HepG2 (cell line): ENCODE measurements around the gene GTF2H3. TPM values are rescaled to one million over a fixed set of nuclear protein-coding genes. Genes with fewer than 3 reads are reported as not detected.

Source experiments
- ATAC-seq: fragments of 200-7000 bp; cut with Tn5 transposase; 3 replicates; pipeline ENCODE4 v1.9.1; 2020; ENCODE audit warnings: mild to moderate bottlenecking, moderate library complexity
- BruUV-seq: library from RNA; stranded (reverse); fragments of 400-500 nt; replicated peaks from 2 replicates; lab custom pipeline; 2021; lab: Mats Ljungman, UMichigan
- CTCF ChIA-PET: fragments of 300-600 bp; formaldehyde crosslinking; extraction: SDS; loops from one replicate; lab custom pipeline; 2021; ENCODE audit warnings: low total read pairs, inconsistent platforms, low intra/inter-chr PET ratio; lab: Yijun Ruan, JAX
- POLR2A ChIA-PET: fragments of 350-600 bp; sonication (Branson Sonifier 250); formaldehyde crosslinking; loops from one replicate; lab custom pipeline; 2020; ENCODE audit warnings: antibody characterized with exemption, inconsistent platforms; lab: Yijun Ruan, JAX
- DNase-seq: peaks from one replicate; pipeline ENCODE4 v3.0.0-alpha.2; 2015; ENCODE audit warnings: low spot score
- FAIRE-seq: peaks from 3 replicates; lab custom pipeline; 2011; peaks lifted over from hg19 to GRCh38; lab: Jason Lieb, UNC
- H2AFZ ChIP-seq: one replicate; pipeline ENCODE4 v1.6.1; 2011; ENCODE audit warnings: low read length, inconsistent platforms
- H3K27ac ChIP-seq: fragments of 300-600 bp; 3 replicates; pipeline ENCODE4 v1.8.0; 2011; ENCODE audit warnings: mixed run types, mild to moderate bottlenecking, mixed read lengths, low read length, inconsistent platforms; ENCODE audit not compliant: insufficient read depth; ENCODE audit errors: extremely low read length
- H3K27me3 ChIP-seq, 2 experiments: fragments of 200-600 bp in 1 of 2; 2 replicates in 1 of 2; 3 replicates in 1 of 2; pipeline versions ENCODE4 v1.6.0 to v1.8.0; 2011; ENCODE audit warnings: low read length in 2 of 2, mild to moderate bottlenecking in 2 of 2, moderate library complexity in 2 of 2, inconsistent platforms in 1 of 2; ENCODE audit not compliant: insufficient read depth in 2 of 2, control insufficient read depth in 1 of 2
- H3K36me3 ChIP-seq, 2 experiments: fragments of 200-600 bp in 1 of 2; replicated peaks in 1 of 2; 2 replicates in 1 of 2; 3 replicates in 1 of 2; pipeline versions ENCODE4 v1.5.1 to v1.8.0; 2011; ENCODE audit warnings: low read length in 2 of 2, inconsistent platforms in 1 of 2; ENCODE audit not compliant: insufficient read depth in 2 of 2, control insufficient read depth in 1 of 2
- H3K4me1 ChIP-seq: 2 replicates; pipeline ENCODE4 v1.5.1; 2012; ENCODE audit warnings: low read length, inconsistent platforms; ENCODE audit not compliant: insufficient read depth
- H3K4me2 ChIP-seq: 2 replicates; pipeline ENCODE4 v1.6.0; 2011; ENCODE audit warnings: low read depth, low read length, inconsistent platforms
- H3K4me3 ChIP-seq, 3 experiments: fragments of 200-600 bp in 1 of 3; sonication (generic), shearing (Covaris generic) in 1 of 3; replicated peaks in 1 of 3; 2 replicates each; pipeline ENCODE4 v1.5.1; 2011 to 2016; ENCODE audit warnings: low read length in 3 of 3, inconsistent platforms in 2 of 3, low read depth in 2 of 3, mild to moderate bottlenecking in 2 of 3, control low read depth in 1 of 3, mixed read lengths in 1 of 3; ENCODE audit not compliant: insufficient read depth in 1 of 3
- H3K79me2 ChIP-seq: one replicate; pipeline ENCODE4 v1.6.1; 2011; ENCODE audit warnings: low read length, inconsistent platforms; ENCODE audit not compliant: insufficient read depth
- H3K9ac ChIP-seq: 2 replicates; pipeline ENCODE4 v1.6.0; 2011; ENCODE audit warnings: mild to moderate bottlenecking, low read depth, low read length, inconsistent platforms; ENCODE audit not compliant: insufficient read depth
- H3K9me3 ChIP-seq: 2 replicates; pipeline ENCODE4 v1.5.1; 2012; ENCODE audit warnings: mild to moderate bottlenecking, low read length
- H4K20me1 ChIP-seq: 2 replicates; pipeline ENCODE4 v1.6.0; 2011; ENCODE audit warnings: inconsistent platforms, mild to moderate bottlenecking, low read length, moderate library complexity; ENCODE audit not compliant: insufficient read depth
- ARNT ChIP-seq: fragments of 450-650 bp; IDR thresholded peaks from 2 replicates; pipeline ENCODE4 v1.6.1; 2017
- ARNTL ChIP-seq: sonication (generic); formaldehyde crosslinking; IDR thresholded peaks from 2 replicates; pipeline ENCODE4 v1.4.0; 2020; ENCODE audit warnings: mild to moderate bottlenecking, missing genetic modification reagents
- KLF9 ChIP-seq: IDR thresholded peaks from 2 replicates; pipeline ENCODE4 v1.6.1; 2016; ENCODE audit warnings: low read depth
- MED13 ChIP-seq: sonication (generic); formaldehyde crosslinking; IDR thresholded peaks from 2 replicates; pipeline ENCODE4 v1.5.0; 2020; ENCODE audit warnings: missing genetic modification reagents
- SAP130 ChIP-seq: IDR thresholded peaks from 2 replicates; pipeline ENCODE4 v1.6.1; 2016; ENCODE audit warnings: low read depth
- SP140L ChIP-seq: sonication (generic); formaldehyde crosslinking; IDR thresholded peaks from 2 replicates; pipeline ENCODE4 v1.4.0; 2020; ENCODE audit warnings: missing genetic modification reagents, borderline replicate concordance
- U2AF1 ChIP-seq: fragments of 200-400 bp; formaldehyde crosslinking; optimal IDR thresholded peaks from 2 replicates; pipeline ENCODE3; 2017; ENCODE audit warnings: mild to moderate bottlenecking, low read depth, low read length
- ZNF121 ChIP-seq: sonication (generic); formaldehyde crosslinking; IDR thresholded peaks from 2 replicates; pipeline ENCODE4 v1.5.0; 2020; ENCODE audit warnings: mild to moderate bottlenecking, missing genetic modification reagents
- ZNF251 ChIP-seq: sonication (generic); formaldehyde crosslinking; IDR thresholded peaks from 2 replicates; pipeline ENCODE4 v1.9.0; 2021; ENCODE audit warnings: mild to moderate bottlenecking, missing genetic modification reagents
- ZNF33B ChIP-seq: sonication (generic); formaldehyde crosslinking; IDR thresholded peaks from 2 replicates; pipeline ENCODE4 v1.5.1; 2020; ENCODE audit warnings: mild to moderate bottlenecking, missing genetic modification reagents
- ZNF367 ChIP-seq: sonication (generic); formaldehyde crosslinking; IDR thresholded peaks from 2 replicates; pipeline ENCODE4 v1.4.0; 2020; ENCODE audit warnings: missing genetic modification reagents, borderline replicate concordance
- ZNF773 ChIP-seq: sonication (generic); formaldehyde crosslinking; IDR thresholded peaks from 2 replicates; pipeline ENCODE4 v1.4.0; 2020; ENCODE audit warnings: missing genetic modification reagents, borderline replicate concordance
- ZNF776 ChIP-seq: sonication (generic); formaldehyde crosslinking; IDR thresholded peaks from 2 replicates; pipeline ENCODE4 v1.4.0; 2020; ENCODE audit warnings: mild to moderate bottlenecking, missing genetic modification reagents
- WGBS: methylation state at CpG from one replicate; pipeline ENCODE4 v1.1.6; 2017; ENCODE audit warnings: low lambda C conversion rate; 5-methylcytosine and 5-hydroxymethylcytosine counted together
- in situ Hi-C: cut with HindIII; loops from 2 replicates; pipeline ENCODE4 v1.10.0; 2017; ENCODE audit warnings: low pct_unique_long_range_greater_than_20kb; ENCODE audit not compliant: extremely low pct_ligation_motif_present
- intact Hi-C: fragments of 100-400 bp; cut with micrococcal nuclease; formaldehyde crosslinking; loops from one replicate; pipeline ENCODE4 v1.10.0; 2022; ENCODE audit not compliant: unreplicated experiment
- polyA plus RNA-seq, 8 experiments: library from polyadenylated mRNA; depleted of rRNA in 3 of 8; stranded (reverse) in 7 of 8; unstranded in 1 of 8; fragments of >200 nt; fragmentation: Illumina TruSeq in 4 of 8; extraction: Trizol in 4 of 8; gene quantifications; 2 replicates each; pipeline versions ENCODE4 v1.2.1 to v1.2.3, GENCODE V29; 2011 to 2016; ENCODE audit warnings: low read depth in 4 of 8, missing spikeins in 1 of 8, mixed read lengths in 1 of 8; ENCODE audit not compliant: insufficient read depth in 1 of 8
- total RNA-seq, 5 experiments: library from RNA; depleted of rRNA; stranded (reverse); fragments of >200 nt; fragmentation: Illumina TruSeq; extraction: Trizol; gene quantifications; 2 replicates each; pipeline ENCODE4 v1.2.3, GENCODE V29; 2016; ENCODE audit warnings: low read depth in 1 of 5
- TF ChIP-seq, protein P1 (sequence below): sonication (generic); formaldehyde crosslinking; IDR thresholded peaks from 2 replicates; pipeline ENCODE4 v1.5.1; 2020; ENCODE audit warnings: mild to moderate bottlenecking, missing genetic modification reagents, moderate library complexity
- TF ChIP-seq, protein P2 (sequence below): sonication (generic); formaldehyde crosslinking; IDR thresholded peaks from 2 replicates; pipeline ENCODE4 v1.4.0; 2020; ENCODE audit warnings: missing genetic modification reagents, mild to moderate bottlenecking, borderline replicate concordance
- TF ChIP-seq, protein P3 (sequence below): sonication (generic); formaldehyde crosslinking; IDR thresholded peaks from 2 replicates; pipeline ENCODE4 v1.5.1; 2020; ENCODE audit warnings: missing genetic modification reagents, mild to moderate bottlenecking, borderline replicate concordance
- TF ChIP-seq, protein P4 (sequence below): IDR thresholded peaks from 2 replicates; pipeline ENCODE4 v1.6.1; 2016; ENCODE audit warnings: low read depth, borderline replicate concordance
- TF ChIP-seq, protein P5 (sequence below): sonication (generic); formaldehyde crosslinking; IDR thresholded peaks from 2 replicates; pipeline ENCODE4 v1.9.0; 2022; ENCODE audit warnings: low read depth, missing genetic modification reagents

GTF2H3 gene
- total and polyA plus RNA-seq, 2 of the 13 experiments (the other 11 are each of a cell fraction or from before 2014, with no cell fraction given): 35.8 to 58.8 TPM

DNA sequence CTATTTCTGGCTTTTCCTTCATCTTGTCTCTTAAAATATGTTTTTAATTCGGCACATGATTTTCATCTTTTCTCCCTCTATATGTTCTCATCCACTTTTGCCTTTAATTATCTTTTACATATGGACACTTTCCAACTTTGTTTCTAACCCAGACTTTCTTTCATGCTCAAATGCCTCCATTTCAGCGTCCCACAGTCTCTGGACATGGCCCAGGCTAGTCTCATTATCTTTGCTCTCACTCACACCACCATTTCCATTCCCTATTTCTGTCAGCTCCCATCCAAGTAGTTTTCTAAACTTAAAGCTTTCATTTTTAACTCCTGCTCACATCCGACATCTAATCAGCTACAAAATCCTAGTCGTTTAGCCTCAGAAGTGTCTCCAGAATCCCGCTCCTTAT, 14.8 kb downstream of the GTF2H3 start:
- H3K9me3 ChIP-seq: no peaks in the 10 kb centered on the region
- FAIRE-seq: no peak
- CTCF ChIA-PET: no interaction called here
- TF ChIP-seq, protein P1, sequence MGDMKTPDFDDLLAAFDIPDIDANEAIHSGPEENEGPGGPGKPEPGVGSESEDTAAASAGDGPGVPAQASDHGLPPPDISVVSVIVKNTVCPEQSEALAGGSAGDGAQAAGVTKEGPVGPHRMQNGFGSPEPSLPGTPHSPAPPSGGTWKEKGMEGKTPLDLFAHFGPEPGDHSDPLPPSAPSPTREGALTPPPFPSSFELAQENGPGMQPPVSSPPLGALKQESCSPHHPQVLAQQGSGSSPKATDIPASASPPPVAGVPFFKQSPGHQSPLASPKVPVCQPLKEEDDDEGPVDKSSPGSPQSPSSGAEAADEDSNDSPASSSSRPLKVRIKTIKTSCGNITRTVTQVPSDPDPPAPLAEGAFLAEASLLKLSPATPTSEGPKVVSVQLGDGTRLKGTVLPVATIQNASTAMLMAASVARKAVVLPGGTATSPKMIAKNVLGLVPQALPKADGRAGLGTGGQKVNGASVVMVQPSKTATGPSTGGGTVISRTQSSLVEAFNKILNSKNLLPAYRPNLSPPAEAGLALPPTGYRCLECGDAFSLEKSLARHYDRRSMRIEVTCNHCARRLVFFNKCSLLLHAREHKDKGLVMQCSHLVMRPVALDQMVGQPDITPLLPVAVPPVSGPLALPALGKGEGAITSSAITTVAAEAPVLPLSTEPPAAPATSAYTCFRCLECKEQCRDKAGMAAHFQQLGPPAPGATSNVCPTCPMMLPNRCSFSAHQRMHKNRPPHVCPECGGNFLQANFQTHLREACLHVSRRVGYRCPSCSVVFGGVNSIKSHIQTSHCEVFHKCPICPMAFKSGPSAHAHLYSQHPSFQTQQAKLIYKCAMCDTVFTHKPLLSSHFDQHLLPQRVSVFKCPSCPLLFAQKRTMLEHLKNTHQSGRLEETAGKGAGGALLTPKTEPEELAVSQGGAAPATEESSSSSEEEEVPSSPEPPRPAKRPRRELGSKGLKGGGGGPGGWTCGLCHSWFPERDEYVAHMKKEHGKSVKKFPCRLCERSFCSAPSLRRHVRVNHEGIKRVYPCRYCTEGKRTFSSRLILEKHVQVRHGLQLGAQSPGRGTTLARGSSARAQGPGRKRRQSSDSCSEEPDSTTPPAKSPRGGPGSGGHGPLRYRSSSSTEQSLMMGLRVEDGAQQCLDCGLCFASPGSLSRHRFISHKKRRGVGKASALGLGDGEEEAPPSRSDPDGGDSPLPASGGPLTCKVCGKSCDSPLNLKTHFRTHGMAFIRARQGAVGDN (CRISPR knock-in tag): no peak
- TF ChIP-seq, protein P2, sequence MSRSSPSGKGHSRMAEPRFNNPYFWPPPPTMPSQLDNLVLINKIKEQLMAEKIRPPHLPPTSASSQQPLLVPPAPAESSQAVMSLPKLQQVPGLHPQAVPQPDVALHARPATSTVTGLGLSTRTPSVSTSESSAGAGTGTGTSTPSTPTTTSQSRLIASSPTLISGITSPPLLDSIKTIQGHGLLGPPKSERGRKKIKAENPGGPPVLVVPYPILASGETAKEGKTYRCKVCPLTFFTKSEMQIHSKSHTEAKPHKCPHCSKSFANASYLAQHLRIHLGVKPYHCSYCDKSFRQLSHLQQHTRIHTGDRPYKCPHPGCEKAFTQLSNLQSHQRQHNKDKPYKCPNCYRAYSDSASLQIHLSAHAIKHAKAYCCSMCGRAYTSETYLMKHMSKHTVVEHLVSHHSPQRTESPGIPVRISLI (CRISPR knock-in tag): no peak
- no peak for TF ChIP-seq ZNF367
- no peak for TF ChIP-seq ZNF33B
- TF ChIP-seq ARNT: no peak
- TF ChIP-seq, protein P3, sequence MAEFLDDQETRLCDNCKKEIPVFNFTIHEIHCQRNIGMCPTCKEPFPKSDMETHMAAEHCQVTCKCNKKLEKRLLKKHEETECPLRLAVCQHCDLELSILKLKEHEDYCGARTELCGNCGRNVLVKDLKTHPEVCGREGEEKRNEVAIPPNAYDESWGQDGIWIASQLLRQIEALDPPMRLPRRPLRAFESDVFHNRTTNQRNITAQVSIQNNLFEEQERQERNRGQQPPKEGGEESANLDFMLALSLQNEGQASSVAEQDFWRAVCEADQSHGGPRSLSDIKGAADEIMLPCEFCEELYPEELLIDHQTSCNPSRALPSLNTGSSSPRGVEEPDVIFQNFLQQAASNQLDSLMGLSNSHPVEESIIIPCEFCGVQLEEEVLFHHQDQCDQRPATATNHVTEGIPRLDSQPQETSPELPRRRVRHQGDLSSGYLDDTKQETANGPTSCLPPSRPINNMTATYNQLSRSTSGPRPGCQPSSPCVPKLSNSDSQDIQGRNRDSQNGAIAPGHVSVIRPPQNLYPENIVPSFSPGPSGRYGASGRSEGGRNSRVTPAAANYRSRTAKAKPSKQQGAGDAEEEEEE: no peak
- TF ChIP-seq, protein P4, sequence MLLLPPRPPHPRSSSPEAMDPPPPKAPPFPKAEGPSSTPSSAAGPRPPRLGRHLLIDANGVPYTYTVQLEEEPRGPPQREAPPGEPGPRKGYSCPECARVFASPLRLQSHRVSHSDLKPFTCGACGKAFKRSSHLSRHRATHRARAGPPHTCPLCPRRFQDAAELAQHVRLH (CRISPR knock-in tag): no peak
- no peak for TF ChIP-seq MED13 (CRISPR knock-in tag)
- TF ChIP-seq ARNTL (CRISPR knock-in tag): no peak
- no peak for TF ChIP-seq ZNF251 (CRISPR knock-in tag)
- TF ChIP-seq, protein P5, sequence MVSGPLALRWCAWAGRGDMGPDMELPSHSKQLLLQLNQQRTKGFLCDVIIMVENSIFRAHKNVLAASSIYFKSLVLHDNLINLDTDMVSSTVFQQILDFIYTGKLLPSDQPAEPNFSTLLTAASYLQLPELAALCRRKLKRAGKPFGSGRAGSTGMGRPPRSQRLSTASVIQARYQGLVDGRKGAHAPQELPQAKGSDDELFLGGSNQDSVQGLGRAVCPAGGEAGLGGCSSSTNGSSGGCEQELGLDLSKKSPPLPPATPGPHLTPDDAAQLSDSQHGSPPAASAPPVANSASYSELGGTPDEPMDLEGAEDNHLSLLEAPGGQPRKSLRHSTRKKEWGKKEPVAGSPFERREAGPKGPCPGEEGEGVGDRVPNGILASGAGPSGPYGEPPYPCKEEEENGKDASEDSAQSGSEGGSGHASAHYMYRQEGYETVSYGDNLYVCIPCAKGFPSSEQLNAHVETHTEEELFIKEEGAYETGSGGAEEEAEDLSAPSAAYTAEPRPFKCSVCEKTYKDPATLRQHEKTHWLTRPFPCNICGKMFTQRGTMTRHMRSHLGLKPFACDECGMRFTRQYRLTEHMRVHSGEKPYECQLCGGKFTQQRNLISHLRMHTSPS (CRISPR knock-in tag): no peak
- no peak for TF ChIP-seq ZNF776 (CRISPR knock-in tag)
- TF ChIP-seq KLF9 (CRISPR knock-in tag): no peak
- TF ChIP-seq SAP130 (CRISPR knock-in tag): no peak
- no peak for TF ChIP-seq ZNF773 (CRISPR knock-in tag)
- TF ChIP-seq ZNF121: no peak
- no peak for TF ChIP-seq U2AF1
- TF ChIP-seq SP140L: no peak

More for the DNA sequence above, 14.8 kb downstream of the GTF2H3 start:
- no peaks in the 10 kb centered on the region for H3K27me3 ChIP-seq
- no peak for DNase-seq
- intact Hi-C loops (no loop called here), in situ Hi-C loops (no loop called here)
- POLR2A ChIA-PET: no interaction called here
- no peak overlapping the region for H3K27ac ChIP-seq
- no peaks in the 10 kb centered on the region for H4K20me1 ChIP-seq
- peaks cover 20 to 72% of the 10 kb centered on the region in 2 experiments for H3K36me3 ChIP-seq
- H2AFZ ChIP-seq: no peak overlapping the region
- no peak overlapping the region for H3K4me2 ChIP-seq
- H3K4me3 ChIP-seq: no peak overlapping the region
- no TSS peak for BruUV-seq
- no peak for ATAC-seq
- no peak overlapping the region for H3K9ac ChIP-seq
- 98% methylated on average over 5 of the region's 5 CpGs for WGBS
- H3K79me2 ChIP-seq: no peaks in the 10 kb centered on the region
- H3K4me1 ChIP-seq: no peaks in the 10 kb centered on the region
